ENCODE results near the gene ADAM30. TPM values are rescaled to one million over a fixed set of nuclear protein-coding genes. Genes with fewer than 3 reads are reported as not detected.
"Not testable (repeated sequence)": the region's sequence is repeated elsewhere in the genome, so short reads cannot be mapped to it uniquely, and the experiment has no call there.

The ADAM30 gene
- total and polyA plus RNA-seq, 2 donors (not counting 1 experiment from before 2014, with no cell fraction given) = not detected

GRCh38 chr1:119862276-119862675, 34.0 kb downstream of the ADAM30 start:
- no peak for TF ChIP-seq CTCF (conservative IDR thresholded peaks at IDR 0.05 in 1 of 2, IDR thresholded peaks at IDR 0.05 in 1 of 2; ENCODE audit: low read depth in 1 of 2, low read length in 2 of 2)
- H3K36me3 ChIP-seq (ENCODE audit: control insufficient read depth, insufficient read depth, low read length) = no peaks in the 10 kb centered on the region
- H3K9me3 ChIP-seq (ENCODE audit: control insufficient read depth, insufficient read depth, low read depth, low read length) = no peaks in the 10 kb centered on the region
- no peak overlapping the region for H2AFZ ChIP-seq (ENCODE audit: low read length)
- no peak overlapping the region for H3K27ac ChIP-seq (ENCODE audit: insufficient read depth, low read length)
- peaks cover 21% of the 10 kb centered on the region for H3K4me1 ChIP-seq (ENCODE audit: control insufficient read depth, extremely low read depth, insufficient read depth, low read length)
- peak overlapping the region; percentile 44 for H3K4me2 ChIP-seq (ENCODE audit: extremely low read depth, insufficient read depth, low read length)
- peak in 1 of 2 donors; percentile 60 for DNase-seq (ENCODE audit: low read depth in 2 of 2)
- no peaks in the 10 kb centered on the region for H4K20me1 ChIP-seq (ENCODE audit: control insufficient read depth, extremely low read depth, insufficient read depth, low read length)
- no peaks in the 10 kb centered on the region for H3K79me2 ChIP-seq (ENCODE audit: control insufficient read depth, insufficient read depth, low read length)
- no peak overlapping the region for H3K4me3 ChIP-seq (replicated peaks in 1 of 4; ENCODE audit: control extremely low read depth in 1 of 4, insufficient read depth in 1 of 4, low read depth in 3 of 4, low read length in 4 of 4)
- no peaks in the 10 kb centered on the region for H3K27me3 ChIP-seq (ENCODE audit: control insufficient read depth, insufficient read depth, low read length)
- H3K9ac ChIP-seq (ENCODE audit: insufficient read depth, low read length) = no peak overlapping the region

- no peaks in the 10 kb centered on the region for H3K79me2 ChIP-seq (ENCODE audit: control insufficient read depth, insufficient read depth, low read length)
- TF ChIP-seq EZH2 (IDR thresholded peaks at IDR 0.05; ENCODE audit: low read length, missing control alignments) = no peak
- no peak for TF ChIP-seq CTCF (conservative IDR thresholded peaks at IDR 0.05 in 1 of 2, IDR thresholded peaks at IDR 0.05 in 1 of 2; ENCODE audit: low read depth in 1 of 2, low read length in 2 of 2)
- H3K9me3 ChIP-seq (ENCODE audit: control insufficient read depth, insufficient read depth, low read depth, low read length) = no peaks in the 10 kb centered on the region
- no peaks in the 10 kb centered on the region for H3K36me3 ChIP-seq (ENCODE audit: control insufficient read depth, insufficient read depth, low read length)
- peaks cover 21% of the 10 kb centered on the region for H3K4me1 ChIP-seq (ENCODE audit: control insufficient read depth, extremely low read depth, insufficient read depth, low read length)
- H4K20me1 ChIP-seq (ENCODE audit: control insufficient read depth, extremely low read depth, insufficient read depth, low read length) = no peaks in the 10 kb centered on the region
- H2AFZ ChIP-seq (ENCODE audit: low read length) = no peak overlapping the region
- no peak overlapping the region for H3K27ac ChIP-seq (ENCODE audit: insufficient read depth, low read length)
- H3K4me2 ChIP-seq (ENCODE audit: extremely low read depth, insufficient read depth, low read length) = no peak overlapping the region
- no peak overlapping the region for H3K4me3 ChIP-seq (replicated peaks in 1 of 4; ENCODE audit: control extremely low read depth in 1 of 4, insufficient read depth in 1 of 4, low read depth in 3 of 4, low read length in 4 of 4)
- no peak overlapping the region for H3K9ac ChIP-seq (ENCODE audit: insufficient read depth, low read length)
- DNase-seq (ENCODE audit: low read depth in 2 of 2) = no peak
- H3K27me3 ChIP-seq (ENCODE audit: control insufficient read depth, insufficient read depth, low read length) = no peaks in the 10 kb centered on the region
Measured at GRCh38 chr1:119861547-119861946, 34.8 kb downstream of the ADAM30 start.

- Histone ChIP-seq H3K27ac (ENCODE audit: insufficient read depth, low read length) (peak overlapping the region; percentile 4), H3K4me2 (ENCODE audit: extremely low read depth, insufficient read depth, low read length) (no peak overlapping the region), H4K20me1 (ENCODE audit: control insufficient read depth, extremely low read depth, insufficient read depth, low read length) (no peaks in the 10 kb centered on the region), H3K79me2 (ENCODE audit: control insufficient read depth, insufficient read depth, low read length) (no peaks in the 10 kb centered on the region), H3K9ac (ENCODE audit: insufficient read depth, low read length) (no peak overlapping the region), H2AFZ (ENCODE audit: low read length) (no peak overlapping the region), H3K36me3 (ENCODE audit: control insufficient read depth, insufficient read depth, low read length) (no peaks in the 10 kb centered on the region), H3K4me3 (replicated peaks in 1 of 4; ENCODE audit: control extremely low read depth in 1 of 4, insufficient read depth in 1 of 4, low read depth in 3 of 4, low read length in 4 of 4) (no peak overlapping the region), H3K4me1 (ENCODE audit: control insufficient read depth, extremely low read depth, insufficient read depth, low read length) (peaks cover 15% of the 10 kb centered on the region), H3K9me3 (ENCODE audit: control insufficient read depth, insufficient read depth, low read depth, low read length) (no peaks in the 10 kb centered on the region), H3K27me3 (ENCODE audit: control insufficient read depth, insufficient read depth, low read length) (no peaks in the 10 kb centered on the region)
- DNase-seq (ENCODE audit: low read depth in 2 of 2) = peak; percentile 77 to 79
- no peak for TF ChIP-seq EZH2 (IDR thresholded peaks at IDR 0.05; ENCODE audit: low read length, missing control alignments)
- TF ChIP-seq CTCF (conservative IDR thresholded peaks at IDR 0.05 in 1 of 2, IDR thresholded peaks at IDR 0.05 in 1 of 2; ENCODE audit: low read depth in 1 of 2, low read length in 2 of 2) = no peak
Measured at GRCh38 chr1:119859647-119860046, 36.7 kb downstream of the ADAM30 start.

GRCh38 chr1:119858556-119859214, 37.6 kb downstream of the ADAM30 start:
- not testable (repeated sequence) for H3K27ac ChIP-seq (ENCODE audit: insufficient read depth, low read length); H3K79me2 ChIP-seq (ENCODE audit: control insufficient read depth, insufficient read depth, low read length); H3K9me3 ChIP-seq (ENCODE audit: control insufficient read depth, insufficient read depth, low read depth, low read length); DNase-seq (ENCODE audit: low read depth in 2 of 2); H3K36me3 ChIP-seq (ENCODE audit: control insufficient read depth, insufficient read depth, low read length); H3K9ac ChIP-seq (ENCODE audit: insufficient read depth, low read length); H2AFZ ChIP-seq (ENCODE audit: low read length); H4K20me1 ChIP-seq (ENCODE audit: control insufficient read depth, extremely low read depth, insufficient read depth, low read length); H3K4me2 ChIP-seq (ENCODE audit: extremely low read depth, insufficient read depth, low read length); H3K4me3 ChIP-seq (replicated peaks in 1 of 4; ENCODE audit: control extremely low read depth in 1 of 4, insufficient read depth in 1 of 4, low read depth in 3 of 4, low read length in 4 of 4); H3K27me3 ChIP-seq (ENCODE audit: control insufficient read depth, insufficient read depth, low read length)
- peaks cover 15% of the 10 kb centered on the region for H3K4me1 ChIP-seq (ENCODE audit: control insufficient read depth, extremely low read depth, insufficient read depth, low read length)
